MM.1S (cell line): ENCODE measurements around the gene SLC16A9.

Experiments
- DNase-seq: peaks from one replicate; pipeline ENCODE4 v3.0.0-alpha.2; 2015
- H2AFZ ChIP-seq: fragments of 300-600 bp; sonication (generic); 2 replicates; pipeline ENCODE4 v1.6.0; 2016; ENCODE audit warnings: antibody characterized with exemption, low read length
- H3F3A ChIP-seq: fragments of 300-600 bp; sonication (generic); 2 replicates; pipeline ENCODE4 v1.6.1; 2016; ENCODE audit warnings: mild to moderate bottlenecking, antibody characterized with exemption, low read length, moderate library complexity, mixed read lengths; ENCODE audit not compliant: insufficient read depth
- H3K27ac ChIP-seq: fragments of 300-600 bp; sonication (generic); 2 replicates; pipeline ENCODE4 v1.5.1; 2016; ENCODE audit warnings: mild to moderate bottlenecking, low read length
- H3K27me3 ChIP-seq: fragments of 300-600 bp; sonication (generic); replicated peaks from 2 replicates; pipeline ENCODE4 v1.6.0; 2016; ENCODE audit warnings: low read length; ENCODE audit not compliant: insufficient read depth
- H3K36me3 ChIP-seq: fragments of 300-600 bp; sonication (generic); replicated peaks from 2 replicates; pipeline ENCODE4 v1.6.1; 2016; ENCODE audit warnings: mild to moderate bottlenecking, low read length, mixed read lengths; ENCODE audit not compliant: insufficient read depth
- H3K4me1 ChIP-seq: fragments of 300-600 bp; sonication (generic); 2 replicates; pipeline ENCODE4 v1.6.1; 2016; ENCODE audit warnings: low read length, mixed read lengths
- H3K4me2 ChIP-seq: fragments of 300-600 bp; sonication (generic); 2 replicates; pipeline ENCODE4 v1.6.0; 2016; ENCODE audit warnings: low read depth, low read length
- H3K4me3 ChIP-seq: fragments of 300-600 bp; sonication (generic); 2 replicates; pipeline ENCODE4 v1.5.1; 2016; ENCODE audit warnings: low read length, mixed read lengths
- H3K79me2 ChIP-seq: fragments of 300-600 bp; sonication (generic); 2 replicates; pipeline ENCODE4 v1.6.1; 2016; ENCODE audit warnings: mixed run types, low read length, mixed read lengths
- H3K9ac ChIP-seq: fragments of 300-600 bp; sonication (generic); 2 replicates; pipeline ENCODE4 v1.6.1; 2016; ENCODE audit warnings: low read length, mixed read lengths
- H3K9me2 ChIP-seq: fragments of 300-600 bp; sonication (generic); replicated peaks from 2 replicates; pipeline ENCODE4 v1.6.1; 2016; ENCODE audit warnings: mild to moderate bottlenecking, low read length, mixed read lengths; ENCODE audit not compliant: insufficient read depth
- H3K9me3 ChIP-seq: fragments of 300-600 bp; sonication (generic); replicated peaks from 2 replicates; pipeline ENCODE4 v1.6.1; 2016; ENCODE audit warnings: mild to moderate bottlenecking, low read length, mixed read lengths; ENCODE audit not compliant: insufficient read depth
- H4K20me1 ChIP-seq: fragments of 300-600 bp; sonication (generic); 2 replicates; pipeline ENCODE4 v1.6.1; 2016; ENCODE audit warnings: mild to moderate bottlenecking, low read length, moderate library complexity, mixed read lengths; ENCODE audit not compliant: insufficient read depth
- EZH2 ChIP-seq: fragments of 300-600 bp; sonication (generic); optimal IDR thresholded peaks from 2 replicates; pipeline ENCODE3; 2017; ENCODE audit warnings: low read depth, mild to moderate bottlenecking, antibody characterized with exemption, low read length, mixed read lengths
- EZH2phosphoT487 ChIP-seq: fragments of 300-600 bp; sonication (generic); IDR thresholded peaks from 2 replicates; pipeline ENCODE4 v1.6.1; 2018; ENCODE audit warnings: antibody characterized with exemption, low read length
- TF ChIP-seq, protein P1 (sequence below): fragments of 300-600 bp; sonication (generic); IDR thresholded peaks from 2 replicates; pipeline ENCODE4 v1.5.1; 2016; ENCODE audit warnings: antibody characterized with exemption, low read length, mixed read lengths

Gene SLC16A9

DNA sequence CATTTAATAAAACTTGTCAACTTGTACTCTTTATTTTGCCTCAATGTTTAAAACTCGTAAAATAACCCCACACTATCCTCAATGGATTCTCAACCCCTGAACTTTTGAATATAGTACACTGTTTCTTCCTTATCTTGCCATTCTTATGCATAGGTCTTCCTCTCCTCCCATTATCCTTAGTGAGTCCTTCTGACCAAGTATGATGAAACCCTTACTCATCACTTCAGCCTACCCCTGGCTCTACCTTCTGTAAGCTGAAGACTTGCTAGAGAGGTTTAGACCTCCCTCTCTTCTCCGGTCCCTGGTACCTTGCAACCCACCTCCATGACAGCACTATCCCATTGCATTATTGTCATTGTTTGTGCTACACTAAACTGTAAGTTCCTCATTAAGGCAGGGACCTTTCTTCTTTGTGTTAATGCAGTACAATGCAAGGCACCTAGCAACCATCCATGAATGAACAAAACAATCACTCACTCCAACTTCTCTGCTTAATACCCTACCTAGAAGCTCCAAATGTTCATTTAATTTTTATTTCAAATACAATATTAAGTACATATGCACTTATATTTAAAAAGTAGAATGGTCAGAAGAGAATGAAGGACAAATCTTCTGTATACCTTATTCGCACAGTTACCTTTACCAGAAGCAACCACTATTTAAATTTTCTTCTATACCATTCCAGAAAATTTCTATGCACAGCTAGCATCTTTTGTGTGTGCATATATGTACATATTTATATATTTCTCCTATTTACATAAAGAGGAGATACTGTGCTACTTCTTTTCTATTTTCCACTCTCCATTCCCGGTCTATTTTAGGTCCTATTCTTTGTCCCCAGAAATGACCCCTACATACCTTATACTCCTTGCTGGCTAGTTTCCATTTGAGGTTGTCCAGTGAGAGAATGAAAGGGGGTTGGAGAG is 77.5 kb downstream of the SLC16A9 start:
- TF ChIP-seq EZH2phosphoT487 = no peak
- TF ChIP-seq, protein P1, sequence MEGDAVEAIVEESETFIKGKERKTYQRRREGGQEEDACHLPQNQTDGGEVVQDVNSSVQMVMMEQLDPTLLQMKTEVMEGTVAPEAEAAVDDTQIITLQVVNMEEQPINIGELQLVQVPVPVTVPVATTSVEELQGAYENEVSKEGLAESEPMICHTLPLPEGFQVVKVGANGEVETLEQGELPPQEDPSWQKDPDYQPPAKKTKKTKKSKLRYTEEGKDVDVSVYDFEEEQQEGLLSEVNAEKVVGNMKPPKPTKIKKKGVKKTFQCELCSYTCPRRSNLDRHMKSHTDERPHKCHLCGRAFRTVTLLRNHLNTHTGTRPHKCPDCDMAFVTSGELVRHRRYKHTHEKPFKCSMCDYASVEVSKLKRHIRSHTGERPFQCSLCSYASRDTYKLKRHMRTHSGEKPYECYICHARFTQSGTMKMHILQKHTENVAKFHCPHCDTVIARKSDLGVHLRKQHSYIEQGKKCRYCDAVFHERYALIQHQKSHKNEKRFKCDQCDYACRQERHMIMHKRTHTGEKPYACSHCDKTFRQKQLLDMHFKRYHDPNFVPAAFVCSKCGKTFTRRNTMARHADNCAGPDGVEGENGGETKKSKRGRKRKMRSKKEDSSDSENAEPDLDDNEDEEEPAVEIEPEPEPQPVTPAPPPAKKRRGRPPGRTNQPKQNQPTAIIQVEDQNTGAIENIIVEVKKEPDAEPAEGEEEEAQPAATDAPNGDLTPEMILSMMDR = no peak
- TF ChIP-seq EZH2 = no peak
- Histone ChIP-seq H3K9ac (no peak overlapping the region), H2AFZ (no peak overlapping the region), H3K4me2 (peak overlapping the region; percentile 15; the same call in 1 of the 2 replicates), H3K36me3 (no peaks in the 10 kb centered on the region), H3K27ac (no peak overlapping the region), H3K79me2 (no peaks in the 10 kb centered on the region), H3K9me3 (no peaks in the 10 kb centered on the region), H3K4me1 (peaks cover 18% of the 10 kb centered on the region), H3K9me2 (no peaks in the 10 kb centered on the region), H4K20me1 (no peaks in the 10 kb centered on the region), H3F3A (no peaks in the 10 kb centered on the region), H3K27me3 (no peaks in the 10 kb centered on the region), H3K4me3 (no peak overlapping the region)
- DNase-seq = no peak

DNA sequence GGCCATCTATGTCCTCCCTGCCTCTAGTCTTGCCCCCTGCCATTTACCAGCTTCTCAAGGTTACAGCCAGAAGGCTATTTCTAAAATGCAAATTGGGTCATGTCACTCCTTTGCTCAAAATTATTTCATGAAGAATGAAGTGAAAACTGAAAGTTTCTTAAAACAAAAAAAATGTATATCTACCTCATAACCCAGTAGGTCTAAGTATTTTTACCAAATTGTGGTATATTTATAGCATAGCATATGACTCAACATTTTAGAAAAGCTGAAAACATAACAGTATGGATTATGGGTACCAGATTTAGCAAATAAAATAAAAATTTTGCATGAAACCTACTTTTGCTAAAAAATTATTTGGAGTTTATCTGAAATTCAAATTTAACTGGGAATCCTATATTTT is 78.4 kb downstream of the SLC16A9 start:
- DNase-seq = peak; percentile 44
- no peaks in the 10 kb centered on the region for H3K79me2 ChIP-seq
- H3K9me2 ChIP-seq = no peaks in the 10 kb centered on the region
- H3K27me3 ChIP-seq = no peaks in the 10 kb centered on the region
- H3K9ac ChIP-seq = no peak overlapping the region
- H3F3A ChIP-seq = no peaks in the 10 kb centered on the region
- peaks cover 21% of the 10 kb centered on the region for H3K4me1 ChIP-seq
- H4K20me1 ChIP-seq = no peaks in the 10 kb centered on the region
- no peak overlapping the region for H3K4me3 ChIP-seq
- no peak overlapping the region for H2AFZ ChIP-seq
- H3K9me3 ChIP-seq = no peaks in the 10 kb centered on the region
- TF ChIP-seq EZH2 (no peak), EZH2phosphoT487 (no peak)
- TF ChIP-seq, protein P1 = no peak
- H3K27ac ChIP-seq = no peak overlapping the region
- peak overlapping the region; percentile 15; the same call in 1 of the 2 replicates for H3K4me2 ChIP-seq
- H3K36me3 ChIP-seq = no peaks in the 10 kb centered on the region

DNA sequence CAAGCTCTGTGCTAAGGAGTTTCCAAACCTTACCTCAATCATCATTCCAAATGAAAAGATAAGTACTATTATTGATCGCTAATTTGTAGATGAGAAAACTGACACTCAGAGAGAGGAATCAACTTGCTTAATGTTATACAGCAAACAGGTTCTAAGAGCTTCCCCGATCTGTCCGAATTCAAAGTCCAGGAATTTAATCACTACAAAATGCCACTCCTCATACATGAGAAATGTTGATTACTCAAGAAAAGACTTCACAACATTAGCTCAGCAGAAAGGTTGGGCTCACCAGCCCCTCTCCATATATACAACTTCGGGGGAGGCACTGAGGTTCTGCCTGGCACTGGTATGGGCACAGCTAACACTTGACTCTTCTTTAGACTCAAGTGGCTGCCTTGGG is 80.7 kb downstream of the SLC16A9 start:
- Histone ChIP-seq H2AFZ (no peak overlapping the region), H3K4me2 (no peak overlapping the region), H3K9me3 (no peaks in the 10 kb centered on the region), H3K27me3 (no peaks in the 10 kb centered on the region), H3K36me3 (no peaks in the 10 kb centered on the region), H3K9ac (no peak overlapping the region), H3K4me3 (no peak overlapping the region), H3K27ac (no peak overlapping the region), H3K9me2 (no peaks in the 10 kb centered on the region), H3K4me1 (peaks cover 22% of the 10 kb centered on the region), H3K79me2 (no peaks in the 10 kb centered on the region), H4K20me1 (no peaks in the 10 kb centered on the region), H3F3A (no peaks in the 10 kb centered on the region)
- no peak for DNase-seq
- TF ChIP-seq EZH2 = no peak
- no peak for TF ChIP-seq EZH2phosphoT487
- TF ChIP-seq, protein P1 = no peak
